HG03139 (cell line): ENCODE results near the gene HES1.
"Not testable (repeated sequence)": the region's sequence is repeated elsewhere in the genome, so short reads cannot be mapped to it uniquely, and the experiment has no call there.

Experiments
- ATAC-seq: cut with Tn5 transposase; IDR thresholded peaks from one replicate; pipeline ENCODE4 v1.9.1; 2021; ENCODE audit not compliant: unreplicated experiment

HES1 gene

GRCh38 chr3:194124193-194124592 lies 11.8 kb upstream of the HES1 start:
- no peak for ATAC-seq

DNA sequence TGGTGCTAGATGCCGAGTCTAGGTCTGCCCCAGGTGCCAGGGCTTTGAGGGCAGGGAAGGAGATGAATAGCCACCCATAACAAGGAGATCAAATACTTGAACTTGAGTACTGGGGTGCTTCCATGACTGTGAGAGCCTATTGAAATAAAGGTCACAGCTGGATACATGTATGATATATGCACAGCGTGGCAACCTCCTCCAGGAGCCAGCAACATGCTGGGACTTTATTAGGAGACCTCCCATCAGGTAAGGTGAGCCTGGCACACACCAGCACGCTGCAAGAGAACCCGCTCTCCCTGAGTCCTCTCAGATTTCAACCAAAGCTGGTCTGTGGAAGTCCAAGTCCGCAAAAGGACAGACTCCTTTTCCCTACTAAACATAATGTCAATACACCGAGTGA lies 10.5 kb upstream of the HES1 start:
- no peak for ATAC-seq

DNA sequence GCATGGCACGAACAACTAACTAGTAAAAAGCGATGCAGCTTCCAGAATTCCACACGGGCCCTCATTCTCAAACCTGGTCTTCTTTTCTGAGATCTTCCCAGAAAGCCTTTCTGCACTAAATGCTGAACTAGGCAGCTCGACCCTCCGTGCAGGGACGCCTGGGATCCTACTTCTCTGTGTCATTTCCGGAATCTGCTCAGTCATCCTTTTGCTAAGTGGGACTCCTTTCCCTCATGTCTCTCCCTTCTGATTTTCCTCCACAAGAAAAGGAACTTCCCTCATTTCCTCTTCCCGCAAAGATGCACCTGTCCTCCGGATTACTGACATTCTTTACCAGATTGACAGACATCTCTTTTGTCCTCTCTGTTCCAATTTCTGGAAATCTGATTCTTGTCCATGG lies 9.2 kb upstream of the HES1 start:
- no peak for ATAC-seq

DNA sequence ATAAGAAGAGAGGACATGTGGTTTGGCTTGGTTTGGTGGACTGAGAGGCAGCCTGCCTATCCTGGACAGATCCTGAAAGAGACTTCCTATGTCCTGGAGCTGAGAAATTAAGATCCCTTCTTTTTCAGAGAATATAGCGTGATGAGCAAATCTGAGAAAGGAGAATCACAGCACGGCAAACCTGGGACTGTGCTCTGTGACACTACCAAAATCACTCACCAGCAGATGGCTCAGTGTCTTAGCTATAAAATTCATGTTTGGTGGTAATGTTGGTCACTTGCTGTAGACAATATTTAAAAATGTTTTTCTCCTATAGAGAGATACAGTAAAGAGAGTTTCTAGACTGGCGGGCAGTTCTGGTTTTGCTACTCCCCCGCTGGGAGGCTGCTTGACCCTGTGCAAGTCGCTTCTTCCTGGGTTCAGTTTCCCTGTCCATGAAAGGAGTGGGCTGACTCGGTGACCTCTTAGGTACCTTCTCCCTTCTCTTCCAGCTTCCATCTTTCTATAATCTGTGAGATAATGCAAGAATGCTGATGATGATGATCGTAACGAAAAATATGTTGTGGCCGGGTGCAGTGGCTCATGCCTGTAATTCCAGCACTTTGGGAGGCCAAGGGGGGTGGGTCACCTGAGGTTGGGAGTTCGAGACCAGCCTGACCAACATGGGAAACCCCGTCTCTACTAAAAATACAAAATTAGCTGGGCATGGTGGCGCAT lies 7.6 kb upstream of the HES1 start:
- no peak for ATAC-seq

DNA sequence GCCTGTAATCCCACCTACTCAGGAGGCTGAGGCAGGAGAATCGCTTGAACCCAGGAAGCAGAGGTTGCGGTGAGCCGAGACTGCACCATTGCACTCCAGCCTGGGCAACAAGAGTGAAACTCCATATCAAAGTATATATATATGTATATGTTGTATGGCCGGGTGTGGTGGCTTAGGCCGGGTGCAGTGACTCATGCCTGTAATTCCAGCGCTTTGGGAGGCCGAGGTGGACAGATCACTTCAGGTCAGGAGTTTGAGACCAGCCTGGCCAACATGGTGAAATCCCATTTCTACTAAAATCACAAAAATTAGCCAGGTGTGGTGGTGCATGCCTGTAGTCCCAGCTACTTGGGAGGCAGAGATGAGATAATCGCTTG lies 7.0 kb upstream of the HES1 start:
- not testable (repeated sequence) for ATAC-seq

GRCh38 chr3:194129581-194130133 lies 6.3 kb upstream of the HES1 start:
- no peak for ATAC-seq

DNA sequence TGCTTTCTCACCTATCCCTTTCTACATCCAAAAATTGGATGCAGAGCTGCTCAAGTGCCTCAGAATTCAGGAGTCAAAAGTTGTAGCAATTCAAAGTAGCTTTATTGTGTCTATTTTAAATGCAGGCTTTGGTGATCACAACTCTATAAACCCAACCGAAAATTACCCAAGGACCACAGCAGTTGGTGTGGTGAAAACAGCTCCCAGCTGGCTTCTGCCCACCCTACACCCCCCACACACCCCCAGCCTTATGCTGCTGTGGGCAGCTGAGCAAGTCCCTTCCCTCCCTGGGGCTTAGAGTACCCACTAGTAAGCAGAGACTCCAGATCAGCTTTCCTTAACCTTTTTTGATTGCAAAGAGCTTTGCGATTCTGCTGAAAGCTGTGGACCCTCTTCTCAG lies 5.8 kb upstream of the HES1 start:
- no peak for ATAC-seq

GRCh38 chr3:194130807-194131589 lies 5.0 kb upstream of the HES1 start:
- peak; percentile 41 for ATAC-seq

GRCh38 chr3:194132465-194133286 lies 3.3 kb upstream of the HES1 start:
- ATAC-seq: no peak

- ATAC-seq: no peak
Observed at GRCh38 chr3:194133661-194134230, 2.2 kb upstream of the HES1 start.

GRCh38 chr3:194134231-194134756 lies 1.7 kb upstream of the HES1 start:
- peak; percentile 18 for ATAC-seq

GRCh38 chr3:194134757-194135515 lies 1.0 kb upstream of the HES1 start:
- ATAC-seq: peak; percentile 31

GRCh38 chr3:194135516-194135805 lies 487 bp upstream of the HES1 start:
- no peak for ATAC-seq

DNA sequence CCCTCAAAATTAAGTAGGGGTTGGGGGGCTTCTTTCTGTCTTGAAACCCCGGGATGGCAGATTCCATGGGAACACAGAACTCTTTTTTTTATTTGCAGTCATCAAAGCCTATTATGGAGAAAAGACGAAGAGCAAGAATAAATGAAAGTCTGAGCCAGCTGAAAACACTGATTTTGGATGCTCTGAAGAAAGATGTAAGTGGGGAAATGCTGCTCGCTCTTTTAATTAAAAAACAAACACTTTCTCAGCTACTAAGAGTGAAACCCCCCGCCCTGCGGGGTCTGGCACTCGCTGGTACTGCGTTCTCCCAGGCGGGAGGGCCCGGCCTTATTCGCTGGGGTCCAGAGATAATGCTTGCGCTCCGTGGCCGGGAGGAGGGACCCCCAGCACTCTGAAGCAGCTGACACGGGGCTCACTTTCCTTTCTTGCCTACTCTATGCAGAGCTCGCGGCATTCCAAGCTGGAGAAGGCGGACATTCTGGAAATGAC lies 615 bp downstream of the HES1 start:
- ATAC-seq: no peak

- no peak for ATAC-seq
Observed at GRCh38 chr3:194137008-194137505, 1.1 kb downstream of the HES1 start.

GRCh38 chr3:194137506-194138474 lies 1.8 kb downstream of the HES1 start:
- ATAC-seq: peak; percentile 30

GRCh38 chr3:194138732-194139070 lies 2.8 kb downstream of the HES1 start:
- ATAC-seq: no peak

DNA sequence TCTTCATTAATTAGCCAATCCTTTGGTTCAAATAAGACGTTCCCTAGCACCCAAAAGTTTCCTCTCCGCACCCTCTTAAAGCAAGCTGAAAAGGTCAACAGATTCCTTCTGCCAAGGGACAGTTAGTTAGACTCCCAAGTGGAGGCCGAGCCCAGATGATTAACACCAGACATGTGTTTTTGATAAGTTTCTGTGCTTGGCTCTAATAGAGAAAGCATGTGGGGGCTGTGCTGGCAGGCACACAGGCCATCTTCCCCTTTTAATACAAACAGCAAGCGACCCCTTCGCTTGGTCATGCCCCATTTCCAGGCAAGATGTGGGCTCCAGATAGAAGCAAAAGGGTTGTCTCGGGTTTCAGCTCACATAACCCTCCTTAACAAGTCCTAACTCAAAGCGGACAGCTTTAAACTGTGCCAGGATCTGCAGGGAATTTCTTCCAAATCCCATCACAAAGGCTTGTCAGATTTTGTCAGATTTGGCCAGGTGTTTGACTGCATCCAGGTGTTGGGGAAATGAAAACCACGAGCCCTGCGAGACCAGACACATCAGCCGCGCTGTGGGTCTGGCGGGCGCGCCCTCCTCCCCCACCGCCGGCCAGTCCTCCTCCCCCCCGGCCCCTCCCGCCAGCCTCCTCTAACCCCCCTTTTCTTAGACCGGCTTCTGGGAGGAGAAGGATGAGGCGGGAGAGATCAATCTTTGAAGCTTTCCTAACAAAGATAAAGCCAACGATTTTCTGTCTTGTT lies 3.3 kb downstream of the HES1 start:
- no peak for ATAC-seq
